ENCODE results near the gene COL23A1. TPM values are rescaled to one million over a fixed set of nuclear protein-coding genes. Genes with fewer than 3 reads are reported as not detected.

COL23A1 gene
- total and polyA plus RNA-seq, 8 donors: 0.52 to 9.5 (median 7.5) TPM

DNA sequence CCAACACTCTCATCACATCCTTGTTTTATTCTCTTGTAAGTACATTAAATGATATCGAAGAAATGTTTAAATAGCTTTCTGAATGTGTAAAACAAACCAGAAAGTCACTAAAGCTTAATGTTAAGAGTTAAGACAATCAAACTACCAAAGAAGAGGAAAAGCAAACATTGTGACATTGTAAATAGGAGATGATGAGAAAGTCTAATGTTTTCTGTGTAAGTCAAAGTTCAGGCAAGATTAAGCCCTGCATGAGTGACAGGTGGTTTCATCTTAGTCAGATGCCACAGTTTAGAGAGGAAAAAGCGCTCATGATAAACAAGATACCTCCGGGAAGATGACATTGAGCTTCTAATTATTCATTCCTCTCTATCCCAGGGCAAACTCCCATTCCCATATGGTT is 306.7 kb downstream of the COL23A1 start:
- Histone ChIP-seq H3K9me3 (peaks cover 0 to 8% of the 10 kb centered on the region in 2 donors), H3K4me1 (peaks cover 0 to 8% of the 10 kb centered on the region in 2 donors), H3K27me3 (peaks cover 0 to 26% of the 10 kb centered on the region in 2 donors), H3K27ac (no peak overlapping the region), H3K4me3 (no peak overlapping the region), H3K36me3 (no peaks in the 10 kb centered on the region)
- DNase-seq (no peak), ATAC-seq (no peak)
- intact Hi-C loops (cut with DNase I): no loop called here
- TF ChIP-seq, protein P1, sequence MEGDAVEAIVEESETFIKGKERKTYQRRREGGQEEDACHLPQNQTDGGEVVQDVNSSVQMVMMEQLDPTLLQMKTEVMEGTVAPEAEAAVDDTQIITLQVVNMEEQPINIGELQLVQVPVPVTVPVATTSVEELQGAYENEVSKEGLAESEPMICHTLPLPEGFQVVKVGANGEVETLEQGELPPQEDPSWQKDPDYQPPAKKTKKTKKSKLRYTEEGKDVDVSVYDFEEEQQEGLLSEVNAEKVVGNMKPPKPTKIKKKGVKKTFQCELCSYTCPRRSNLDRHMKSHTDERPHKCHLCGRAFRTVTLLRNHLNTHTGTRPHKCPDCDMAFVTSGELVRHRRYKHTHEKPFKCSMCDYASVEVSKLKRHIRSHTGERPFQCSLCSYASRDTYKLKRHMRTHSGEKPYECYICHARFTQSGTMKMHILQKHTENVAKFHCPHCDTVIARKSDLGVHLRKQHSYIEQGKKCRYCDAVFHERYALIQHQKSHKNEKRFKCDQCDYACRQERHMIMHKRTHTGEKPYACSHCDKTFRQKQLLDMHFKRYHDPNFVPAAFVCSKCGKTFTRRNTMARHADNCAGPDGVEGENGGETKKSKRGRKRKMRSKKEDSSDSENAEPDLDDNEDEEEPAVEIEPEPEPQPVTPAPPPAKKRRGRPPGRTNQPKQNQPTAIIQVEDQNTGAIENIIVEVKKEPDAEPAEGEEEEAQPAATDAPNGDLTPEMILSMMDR (IDR thresholded peaks at IDR 0.05): no peak

DNA sequence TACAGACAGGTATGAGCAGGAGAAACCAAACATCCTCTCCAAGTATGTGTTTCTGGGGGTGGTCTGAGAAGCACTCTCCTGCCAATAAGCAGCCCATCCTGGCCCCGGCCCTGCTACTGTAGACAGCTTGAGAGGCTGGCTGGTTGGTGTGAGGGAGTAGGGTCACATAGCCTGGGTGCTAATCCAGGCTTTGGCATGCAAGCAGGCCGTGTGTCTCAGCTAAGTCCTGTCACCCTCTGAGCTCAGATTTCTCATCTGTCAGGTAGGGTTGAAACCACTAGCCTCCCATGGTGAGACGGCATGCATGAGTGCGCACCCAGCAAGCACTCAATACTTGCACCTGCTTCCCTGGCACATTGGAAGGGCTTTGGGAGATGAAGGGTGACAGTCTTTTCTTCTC is 307.8 kb downstream of the COL23A1 start:
- ATAC-seq (no peak), DNase-seq (peak in 1 of 4 donors; percentile 45)
- intact Hi-C loops (cut with DNase I): no loop called here
- peaks cover 0 to 8% of the 10 kb centered on the region in 2 donors for H3K4me1 ChIP-seq
- H3K4me3 ChIP-seq: no peak overlapping the region
- no peaks in the 10 kb centered on the region for H3K36me3 ChIP-seq
- H3K9me3 ChIP-seq: peaks cover 0 to 8% of the 10 kb centered on the region in 2 donors
- TF ChIP-seq, protein P1 (IDR thresholded peaks at IDR 0.05): no peak
- H3K27ac ChIP-seq: no peak overlapping the region
- peaks cover 0 to 24% of the 10 kb centered on the region in 2 donors for H3K27me3 ChIP-seq

DNA sequence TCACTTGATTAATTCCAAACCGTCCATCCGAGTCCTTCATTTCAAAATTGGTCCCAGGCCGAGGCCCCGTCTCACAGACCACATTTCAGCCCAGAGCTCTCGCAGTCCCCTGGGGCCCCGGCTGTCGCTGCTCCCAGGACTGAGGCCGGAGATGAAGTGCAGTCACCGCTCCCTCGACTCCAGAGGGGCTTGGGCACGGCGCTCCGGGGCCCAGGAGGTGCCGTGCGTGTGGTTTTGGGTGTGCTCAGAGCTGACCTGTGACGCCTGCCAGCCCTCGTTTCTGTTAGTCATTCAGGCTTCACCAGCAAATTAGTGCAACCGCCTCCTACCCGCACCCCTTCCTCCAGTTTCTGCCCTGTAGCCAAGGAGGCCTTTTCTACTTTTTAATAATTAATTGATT is 308.9 kb downstream of the COL23A1 start:
- H3K4me1 ChIP-seq: peaks cover 0 to 8% of the 10 kb centered on the region in 2 donors
- no peaks in the 10 kb centered on the region for H3K36me3 ChIP-seq
- intact Hi-C loops (cut with DNase I): no loop called here
- H3K27ac ChIP-seq: no peak overlapping the region
- peak in 1 of 4 donors; percentile 67 for DNase-seq
- no peak overlapping the region for H3K4me3 ChIP-seq
- H3K27me3 ChIP-seq: peaks cover 0 to 20% of the 10 kb centered on the region in 2 donors
- peaks cover 0 to 8% of the 10 kb centered on the region in 2 donors for H3K9me3 ChIP-seq
- TF ChIP-seq, protein P1 (IDR thresholded peaks at IDR 0.05): no peak
- ATAC-seq: no peak

DNA sequence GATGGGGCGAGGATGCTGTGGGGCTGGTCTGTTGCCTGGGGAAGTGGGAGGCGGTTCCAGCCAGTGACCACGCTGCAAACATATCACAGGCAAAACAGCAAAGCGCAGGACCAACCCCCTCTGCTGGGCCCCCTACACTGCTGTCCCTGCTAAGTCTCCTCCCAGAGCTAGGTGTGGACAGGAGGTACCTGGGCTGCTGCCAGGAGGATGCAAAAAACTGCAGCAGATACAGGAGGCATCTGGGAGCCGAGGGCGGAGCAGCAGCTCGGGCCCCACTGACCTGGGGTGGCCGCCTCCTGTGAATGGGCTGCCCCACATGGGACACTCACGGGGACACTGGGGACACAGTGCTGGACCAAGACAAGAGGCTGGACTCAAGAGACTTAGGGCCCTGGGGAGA is 309.6 kb downstream of the COL23A1 start:
- ATAC-seq (no peak), DNase-seq (peak in 1 of 4 donors; percentile 67)
- TF ChIP-seq, protein P1 (IDR thresholded peaks at IDR 0.05): no peak
- H3K4me1 ChIP-seq: peaks cover 0 to 8% of the 10 kb centered on the region in 2 donors
- peaks cover 0 to 12% of the 10 kb centered on the region in 2 donors for H3K9me3 ChIP-seq
- no peaks in the 10 kb centered on the region for H3K36me3 ChIP-seq
- H3K27me3 ChIP-seq: peaks cover 0 to 20% of the 10 kb centered on the region in 2 donors
- H3K4me3 ChIP-seq: no peak overlapping the region
- H3K27ac ChIP-seq: no peak overlapping the region
- intact Hi-C loops (cut with DNase I): no loop called here

DNA sequence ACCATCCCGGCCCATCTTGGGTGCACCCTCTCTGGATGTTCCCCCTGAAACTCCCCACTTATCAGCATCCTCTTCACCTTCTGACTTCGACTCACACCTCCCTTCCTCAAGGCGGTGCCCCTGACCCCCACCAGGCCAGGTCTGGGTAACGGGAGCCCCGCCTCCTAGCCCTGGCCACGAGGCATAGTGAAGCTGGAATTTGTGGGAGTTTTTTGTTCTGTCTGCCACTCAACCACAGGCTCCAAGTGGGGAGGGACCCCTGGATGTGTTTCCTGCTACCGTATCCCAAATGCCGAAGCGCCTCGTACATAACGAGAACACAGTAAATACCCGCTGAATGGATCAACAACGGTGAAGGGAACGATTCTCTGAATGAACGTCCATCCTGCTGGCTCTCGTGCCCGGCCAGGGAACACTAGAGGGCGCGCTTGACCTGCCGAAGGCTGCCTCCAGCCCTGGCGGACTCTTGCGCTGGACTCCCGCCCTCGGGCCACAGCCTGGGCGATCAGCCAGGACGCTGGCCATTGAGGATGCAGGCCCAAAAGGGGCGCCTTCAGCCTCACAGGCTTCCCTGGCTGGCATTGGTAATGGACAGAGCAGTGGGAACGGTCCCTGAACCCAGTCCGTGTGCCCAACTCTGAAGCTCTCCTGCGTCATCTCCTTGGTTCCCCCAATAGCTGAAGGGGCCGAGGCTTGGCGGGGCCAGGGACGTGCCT is 310.3 kb downstream of the COL23A1 start:
- peak; percentile 98 for ATAC-seq
- TF ChIP-seq, protein P1 (IDR thresholded peaks at IDR 0.05): peak; percentile 87 to 90
- Histone ChIP-seq H3K27ac (no peak overlapping the region), H3K4me3 (no peak overlapping the region), H3K9me3 (peaks cover 0 to 12% of the 10 kb centered on the region in 2 donors), H3K36me3 (no peaks in the 10 kb centered on the region), H3K27me3 (peaks cover 0 to 20% of the 10 kb centered on the region in 2 donors), H3K4me1 (peaks cover 0 to 8% of the 10 kb centered on the region in 2 donors)
- intact Hi-C loops (cut with DNase I): loop anchor here in 1 of 2 donors (5.0 to 10.0 kb wide), 2 partner anchors 272 to 305 kb away; no protein-coding TSS in a partner anchor
- peak; percentile 81 to 97 (median 89) for DNase-seq
